HEK293T (cell line): ENCODE results near the gene DHFR2.

ENCODE experiments used
- CTCF ChIA-PET: fragments of 350-600 bp; formaldehyde crosslinking; extraction: SDS; loops from one replicate; lab custom pipeline; 2021; ENCODE audit warnings: antibody characterized with exemption, inconsistent platforms; lab: Yijun Ruan, JAX
- POLR2A ChIA-PET: fragments of 350-600 bp; formaldehyde crosslinking; extraction: SDS; loops from one replicate; lab custom pipeline; 2020; ENCODE audit warnings: antibody characterized with exemption, inconsistent platforms; lab: Yijun Ruan, JAX
- DNase-seq: peaks from one replicate; pipeline ENCODE4 v3.0.0; 2012; ENCODE audit warnings: mixed read lengths; ENCODE audit errors: extremely low spot score
- ARNT ChIP-seq: fragments of 450-650 bp; IDR thresholded peaks from 2 replicates; pipeline ENCODE4 v1.6.1; 2017; ENCODE audit warnings: mild to moderate bottlenecking
- BHLHE40 ChIP-seq: fragments of 450-650 bp; IDR thresholded peaks from 2 replicates; pipeline ENCODE4 v1.6.1; 2016; ENCODE audit warnings: mild to moderate bottlenecking, moderate library complexity, borderline replicate concordance
- CTBP1 ChIP-seq: fragments of 450-650 bp; IDR thresholded peaks from 2 replicates; pipeline ENCODE4 v1.6.1; 2016; ENCODE audit warnings: borderline replicate concordance
- ELF4 ChIP-seq: fragments of 450-650 bp; IDR thresholded peaks from 2 replicates; pipeline ENCODE4 v1.6.1; 2017; ENCODE audit warnings: antibody characterized with exemption
- FOXA1 ChIP-seq: fragments of 450-650 bp; IDR thresholded peaks from 2 replicates; pipeline ENCODE4 v1.6.1; 2016; ENCODE audit warnings: mild to moderate bottlenecking
- FOXK2 ChIP-seq: fragments of 450-650 bp; IDR thresholded peaks from 2 replicates; pipeline ENCODE4 v1.6.1; 2016; ENCODE audit warnings: mild to moderate bottlenecking
- FOXM1 ChIP-seq: fragments of 450-650 bp; IDR thresholded peaks from 2 replicates; pipeline ENCODE4 v1.6.1; 2017; ENCODE audit warnings: mild to moderate bottlenecking, borderline replicate concordance
- HDGF ChIP-seq: fragments of 450-650 bp; IDR thresholded peaks from 2 replicates; pipeline ENCODE4 v1.6.1; 2017; ENCODE audit warnings: antibody characterized with exemption, borderline replicate concordance
- L3MBTL2 ChIP-seq: fragments of 450-650 bp; conservative IDR thresholded peaks from 2 replicates; pipeline ENCODE4 v1.6.1; 2016; ENCODE audit warnings: mild to moderate bottlenecking
- LEF1 ChIP-seq: fragments of 450-650 bp; IDR thresholded peaks from 2 replicates; pipeline ENCODE4 v1.6.1; 2017; ENCODE audit warnings: mild to moderate bottlenecking, borderline replicate concordance
- NFRKB ChIP-seq: fragments of 450-650 bp; IDR thresholded peaks from 2 replicates; pipeline ENCODE4 v1.6.1; 2016; ENCODE audit warnings: mild to moderate bottlenecking, moderate library complexity
- SP1 ChIP-seq: fragments of 450-650 bp; IDR thresholded peaks from 2 replicates; pipeline ENCODE4 v1.6.1; 2017
- SUZ12 ChIP-seq: fragments of 450-650 bp; IDR thresholded peaks from 2 replicates; pipeline ENCODE4 v1.6.1; 2016; ENCODE audit warnings: mild to moderate bottlenecking
- TARDBP ChIP-seq: fragments of 450-650 bp; IDR thresholded peaks from 2 replicates; pipeline ENCODE4 v1.6.1; 2016
- ZNF384 ChIP-seq: fragments of 450-650 bp; IDR thresholded peaks from 2 replicates; pipeline ENCODE4 v1.6.1; 2016
- TF ChIP-seq, protein P1 (sequence below): fragments of 450-650 bp; IDR thresholded peaks from 2 replicates; pipeline ENCODE4 v1.6.1; 2016

Gene DHFR2

DNA sequence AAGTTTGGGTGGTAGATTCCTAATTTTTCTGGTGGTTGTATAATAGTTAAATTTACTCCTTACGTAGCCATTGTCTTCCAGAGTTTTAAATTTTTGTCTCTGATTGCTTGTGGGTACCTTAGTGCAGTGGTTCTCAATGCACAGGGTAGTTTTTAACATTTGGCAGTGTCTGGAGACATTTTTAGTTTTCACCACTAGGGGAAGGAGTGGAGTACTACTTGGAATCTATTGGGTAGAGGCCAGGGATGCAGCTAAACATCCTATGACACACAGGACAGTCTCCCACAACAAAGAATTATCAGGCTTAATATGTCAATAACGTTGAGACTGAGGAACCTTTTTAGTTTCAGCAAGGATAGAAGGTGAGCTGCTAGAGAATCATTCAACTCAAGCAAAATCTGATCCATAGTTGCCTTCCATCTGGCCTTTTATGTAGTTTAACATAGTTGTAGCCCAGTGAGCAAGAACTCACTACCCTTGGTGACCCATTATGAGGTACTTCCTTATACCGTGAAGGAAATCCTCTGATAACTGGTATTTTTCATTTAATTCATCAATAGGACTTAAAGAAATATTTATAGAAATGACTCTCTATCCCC, 25.7 kb downstream of the DHFR2 start:
- peak; percentile 30 for DNase-seq
- CTCF ChIA-PET, result interaction anchor here (0.6 to 1.6 kb wide), 2 partner anchors 32 to 480 kb away, joined by 3 to 5 read pairs; no protein-coding TSS in a partner anchor
- no peak for TF ChIP-seq HDGF
- TF ChIP-seq, protein P1, sequence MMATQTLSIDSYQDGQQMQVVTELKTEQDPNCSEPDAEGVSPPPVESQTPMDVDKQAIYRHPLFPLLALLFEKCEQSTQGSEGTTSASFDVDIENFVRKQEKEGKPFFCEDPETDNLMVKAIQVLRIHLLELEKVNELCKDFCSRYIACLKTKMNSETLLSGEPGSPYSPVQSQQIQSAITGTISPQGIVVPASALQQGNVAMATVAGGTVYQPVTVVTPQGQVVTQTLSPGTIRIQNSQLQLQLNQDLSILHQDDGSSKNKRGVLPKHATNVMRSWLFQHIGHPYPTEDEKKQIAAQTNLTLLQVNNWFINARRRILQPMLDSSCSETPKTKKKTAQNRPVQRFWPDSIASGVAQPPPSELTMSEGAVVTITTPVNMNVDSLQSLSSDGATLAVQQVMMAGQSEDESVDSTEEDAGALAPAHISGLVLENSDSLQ, result no peak
- TF ChIP-seq FOXK2, result no peak
- no peak for TF ChIP-seq L3MBTL2
- no peak for TF ChIP-seq ELF4
- no peak for TF ChIP-seq ZNF384
- no peak for TF ChIP-seq NFRKB
- no peak for TF ChIP-seq ARNT
- TF ChIP-seq FOXM1, result no peak
- no peak for TF ChIP-seq SP1
- POLR2A ChIA-PET, result interaction anchor here (2.7 kb wide), 1 partner anchor 26 kb away, joined by 10 read pairs; the partner anchor contains the start of genes DHFR2 and NSUN3

DNA sequence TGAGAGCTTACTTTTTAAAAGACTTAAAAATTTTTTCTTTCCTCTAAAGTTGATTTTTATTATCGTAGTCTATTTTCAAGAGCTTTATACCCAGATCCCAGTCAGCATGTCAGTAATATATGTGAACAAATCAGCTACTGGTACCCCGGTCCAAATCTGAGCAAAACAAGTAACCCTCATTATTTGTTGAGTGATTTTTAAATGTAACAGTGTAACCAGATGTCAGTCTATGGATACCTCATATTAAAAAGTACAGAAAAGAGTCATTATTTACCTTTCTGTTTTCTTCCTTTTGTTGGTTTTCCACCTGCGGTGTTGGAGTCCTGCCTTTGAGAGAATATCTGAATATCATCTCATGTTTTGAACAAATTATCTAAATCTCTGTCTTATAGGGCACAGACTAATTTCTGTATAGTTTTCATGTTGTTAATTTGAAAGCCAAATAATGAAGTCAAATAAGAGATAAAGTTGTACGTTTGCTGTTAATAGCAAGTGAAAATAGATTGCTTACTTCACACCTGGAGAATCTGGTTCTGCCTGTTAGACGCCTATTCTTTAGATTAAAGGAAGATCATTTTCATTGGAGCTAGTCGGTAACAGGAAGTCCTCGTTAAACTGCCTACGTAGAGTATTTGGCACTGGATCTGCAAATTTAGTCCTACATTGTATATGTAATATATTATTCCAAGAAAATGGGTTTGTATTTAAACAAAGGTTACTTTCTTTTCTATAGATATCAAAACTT, 34.5 kb downstream of the DHFR2 start, which contains the start of gene STX19:
TSS of gene STX19 (minus strand) at position 505 of the 745 bp plus-strand sequence. CDS start 13,328 bp downstream, outside the sequence.
- TF ChIP-seq SP1 (no peak), TARDBP (no peak), FOXA1 (no peak), L3MBTL2 (no peak), ZNF384 (no peak), BHLHE40 (no peak), SUZ12 (no peak), ARNT (no peak), CTBP1 (no peak), FOXM1 (no peak)
- TF ChIP-seq, protein P1, result no peak
- no peak for DNase-seq
- POLR2A ChIA-PET, result interaction anchor here (2.5 kb wide), 1 partner anchor 35 kb away, joined by 14 read pairs; the partner anchor contains the start of genes DHFR2 and NSUN3

DNA sequence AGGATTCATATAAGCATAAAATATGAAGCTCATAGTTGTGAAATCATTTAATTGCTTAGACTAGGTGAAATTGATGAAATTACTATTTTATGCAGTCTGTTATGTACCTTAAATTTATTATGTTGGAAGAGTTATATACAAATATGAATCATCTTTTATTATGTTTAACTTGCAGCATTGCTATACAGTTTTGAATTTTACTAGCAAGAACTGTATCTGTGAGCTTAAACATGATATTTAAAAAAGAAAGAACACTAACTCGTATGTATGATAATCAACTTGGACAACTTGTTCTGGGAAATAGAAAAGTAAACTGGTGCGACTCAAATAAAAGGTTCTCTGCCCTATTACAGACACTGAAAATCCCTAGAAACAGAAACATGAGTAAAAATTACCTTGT, 36.1 kb downstream of the DHFR2 start:
- CTCF ChIA-PET, result no interaction called here
- no peak for TF ChIP-seq LEF1
- TF ChIP-seq TARDBP, result no peak
- TF ChIP-seq FOXM1, result no peak
- TF ChIP-seq HDGF, result no peak
- no peak for TF ChIP-seq SUZ12
- no peak for TF ChIP-seq FOXA1
- TF ChIP-seq SP1, result no peak
- TF ChIP-seq ARNT, result no peak
- no peak for TF ChIP-seq BHLHE40
- TF ChIP-seq NFRKB, result no peak
- TF ChIP-seq ELF4, result no peak
- TF ChIP-seq L3MBTL2, result no peak
- TF ChIP-seq, protein P1, result no peak
- no peak for TF ChIP-seq FOXK2
- TF ChIP-seq CTBP1, result no peak
- no peak for TF ChIP-seq ZNF384
- DNase-seq, result no peak
- POLR2A ChIA-PET, result no interaction called here

More for the DNA sequence above, 34.5 kb downstream of the DHFR2 start, which contains the start of gene STX19:
- CTCF ChIA-PET, result no interaction called here

DNA sequence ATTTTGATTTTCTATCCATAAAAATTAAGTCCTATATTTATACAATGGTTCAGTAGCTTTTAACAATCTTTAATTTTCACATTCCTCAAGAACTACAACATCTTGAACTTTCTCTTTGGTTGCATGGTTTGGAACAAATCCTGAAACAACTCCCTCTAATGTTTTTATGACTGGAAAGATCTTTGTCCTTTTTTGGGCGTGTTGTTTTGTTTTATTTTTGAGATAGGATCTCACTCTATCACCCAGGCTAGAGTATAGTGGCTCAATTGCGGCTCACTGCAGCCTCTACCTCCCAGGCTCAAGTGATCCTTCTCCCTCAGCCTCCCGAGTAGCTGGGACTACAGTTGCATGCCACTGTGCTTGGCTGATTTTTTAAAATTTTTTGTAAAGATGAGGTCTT, 38.3 kb downstream of the DHFR2 start:
- POLR2A ChIA-PET, result no interaction called here
- no peak for DNase-seq
- CTCF ChIA-PET, result no interaction called here
- TF ChIP-seq FOXM1, result no peak
- no peak for TF ChIP-seq L3MBTL2
- no peak for TF ChIP-seq FOXA1
- no peak for TF ChIP-seq NFRKB
- TF ChIP-seq BHLHE40, result no peak
- no peak for TF ChIP-seq LEF1
- TF ChIP-seq ELF4, result no peak
- TF ChIP-seq, protein P1, result no peak

DNA sequence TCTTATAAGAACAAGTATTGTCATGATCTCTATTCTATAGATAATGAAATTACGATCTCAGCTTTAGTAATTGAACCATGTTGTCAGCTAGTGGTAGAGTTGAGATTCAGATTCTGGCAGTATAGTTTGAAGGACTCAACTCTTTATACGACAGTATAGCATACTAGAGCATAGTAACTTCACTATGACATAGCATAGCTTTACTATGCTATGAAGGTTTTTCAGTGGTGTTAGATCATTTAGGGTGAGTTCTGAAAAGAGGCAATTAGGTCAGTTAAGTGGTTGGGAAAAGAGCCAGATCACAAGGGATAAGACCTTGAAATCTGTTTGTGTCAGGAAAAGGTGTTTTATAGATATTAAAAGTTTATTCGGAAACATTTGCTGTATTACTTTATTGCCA, 42.4 kb downstream of the DHFR2 start:
- no peak for DNase-seq
- ChIA-PET POLR2A (interaction anchor here (1.3 to 2.2 kb wide), 2 partner anchors 42 to 43 kb away, joined by 5 to 8 read pairs; partner anchors contain the start of genes DHFR2 and NSUN3), CTCF (interaction anchor here (0.6 kb wide), 1 partner anchor 42 kb away, joined by 3 read pairs; no protein-coding TSS in a partner anchor)
- TF ChIP-seq ARNT, result no peak
- TF ChIP-seq, protein P1, result no peak
- TF ChIP-seq ZNF384, result no peak
- TF ChIP-seq TARDBP, result no peak
- no peak for TF ChIP-seq CTBP1
- TF ChIP-seq BHLHE40, result no peak
- no peak for TF ChIP-seq ELF4
